IMR-90 (cell line): ENCODE results near the gene SCTR. TPM values are rescaled to one million over a fixed set of nuclear protein-coding genes. Genes with fewer than 3 reads are reported as not detected.

ENCODE experiments used
- ATAC-seq: fragments of 200-7000 bp; cut with Tn5 transposase; 2 replicates; pipeline ENCODE4 v1.9.1; 2020; ENCODE audit warnings: low read depth, mild to moderate bottlenecking, moderate library complexity
- BruUV-seq: library from RNA; stranded (reverse); fragments of 400-500 nt; replicated peaks from 2 replicates; lab custom pipeline; 2021; lab: Mats Ljungman, UMichigan
- CTCF ChIA-PET: fragments of 300-600 bp; formaldehyde crosslinking; extraction: SDS; loops from one replicate; lab custom pipeline; 2021; ENCODE audit warnings: antibody characterized with exemption; lab: Yijun Ruan, JAX
- POLR2A ChIA-PET: fragments of 300-600 bp; sonication (Branson Sonifier 250); formaldehyde crosslinking; loops from one replicate; lab custom pipeline; 2022; ENCODE audit warnings: antibody characterized with exemption; ENCODE audit not compliant: unreplicated experiment; lab: Charles Lee
- DNase-seq: peaks from one replicate; pipeline ENCODE4 v3.0.0; 2013
- H2AFZ ChIP-seq: replicated peaks from 2 replicates; pipeline ENCODE3; 2013; ENCODE audit warnings: low read length, mild to moderate bottlenecking; ENCODE audit not compliant: poor library complexity
- H2AK5ac ChIP-seq: 2 replicates; pipeline ENCODE4 v1.6.1; 2013; ENCODE audit warnings: low read depth, low read length, inconsistent platforms
- H2AK9ac ChIP-seq: replicated peaks from 2 replicates; pipeline ENCODE3; 2013; ENCODE audit warnings: mild to moderate bottlenecking, low read depth, low read length, moderate library complexity; ENCODE audit not compliant: poor library complexity
- H2BK120ac ChIP-seq: 2 replicates; pipeline ENCODE4 v1.6.1; 2013; ENCODE audit warnings: low read depth, low read length, inconsistent platforms
- H2BK15ac ChIP-seq: 3 replicates; pipeline ENCODE4 v1.6.1; 2013; ENCODE audit warnings: low read depth, low read length, inconsistent platforms
- H2BK20ac ChIP-seq: 2 replicates; pipeline ENCODE4 v1.6.1; 2013; ENCODE audit warnings: low read depth, mild to moderate bottlenecking, inconsistent platforms, low read length, moderate library complexity
- H2BK5ac ChIP-seq: 2 replicates; pipeline ENCODE4 v1.6.1; 2013; ENCODE audit warnings: mild to moderate bottlenecking, low read depth, low read length, inconsistent platforms; ENCODE audit not compliant: poor library complexity, severe bottlenecking
- H3K14ac ChIP-seq: replicated peaks from 2 replicates; pipeline ENCODE4 v1.6.1; 2013; ENCODE audit warnings: low read depth, low read length, inconsistent platforms
- H3K18ac ChIP-seq: 2 replicates; pipeline ENCODE4 v1.6.1; 2013; ENCODE audit warnings: low read depth, low read length, control low read depth
- H3K23ac ChIP-seq: 2 replicates; pipeline ENCODE4 v1.6.1; 2013; ENCODE audit warnings: low read depth, low read length, inconsistent platforms
- H3K27ac ChIP-seq: 2 replicates; pipeline ENCODE4 v1.5.1; 2013; ENCODE audit warnings: mild to moderate bottlenecking, control low read depth, low read length; ENCODE audit not compliant: insufficient read depth
- H3K27me3 ChIP-seq: 2 replicates; pipeline ENCODE4 v1.6.1; 2013; ENCODE audit warnings: low read length; ENCODE audit not compliant: control insufficient read depth, insufficient read depth
- H3K36me3 ChIP-seq: 2 replicates; pipeline ENCODE4 v1.6.1; 2013; ENCODE audit warnings: low read length, mixed read lengths; ENCODE audit not compliant: control insufficient read depth, insufficient read depth
- H3K4ac ChIP-seq: 2 replicates; pipeline ENCODE4 v1.6.1; 2013; ENCODE audit warnings: low read depth, low read length, inconsistent platforms
- H3K4me1 ChIP-seq: 2 replicates; pipeline ENCODE4 v1.6.1; 2013; ENCODE audit warnings: low read length, mixed read lengths; ENCODE audit not compliant: control insufficient read depth, insufficient read depth
- H3K4me2 ChIP-seq: 2 replicates; pipeline ENCODE4 v1.6.1; 2013; ENCODE audit warnings: low read depth, mild to moderate bottlenecking, control low read depth, low read length, moderate library complexity
- H3K4me3 ChIP-seq: 2 replicates; pipeline ENCODE4 v1.5.1; 2013; ENCODE audit warnings: low read depth, mild to moderate bottlenecking, control low read depth, low read length, moderate library complexity; ENCODE audit not compliant: insufficient read depth
- H3K56ac ChIP-seq: 2 replicates; pipeline ENCODE4 v1.6.1; 2013; ENCODE audit warnings: low read length, inconsistent platforms; ENCODE audit not compliant: insufficient read depth; ENCODE audit errors: extremely low read depth
- H3K79me1 ChIP-seq, 2 experiments: 2 replicates each; pipeline ENCODE4 v1.6.1; 2013; ENCODE audit warnings: low read length in 2 of 2, inconsistent platforms in 1 of 2, low read depth in 1 of 2
- H3K9ac ChIP-seq: 2 replicates; pipeline ENCODE4 v1.6.1; 2013; ENCODE audit warnings: low read depth, low read length, control low read depth
- H3K9me1 ChIP-seq: 2 replicates; pipeline ENCODE4 v1.6.1; 2013; ENCODE audit warnings: low read length, inconsistent platforms; ENCODE audit not compliant: insufficient read depth
- H3K9me3 ChIP-seq: 2 replicates; pipeline ENCODE4 v1.6.1; 2013; ENCODE audit warnings: low read length; ENCODE audit not compliant: control insufficient read depth, insufficient read depth
- H4K20me1 ChIP-seq: 2 replicates; pipeline ENCODE4 v1.6.1; 2013; ENCODE audit warnings: low read length, inconsistent platforms; ENCODE audit not compliant: insufficient read depth
- H4K5ac ChIP-seq: 2 replicates; pipeline ENCODE4 v1.6.1; 2013; ENCODE audit warnings: mild to moderate bottlenecking, low read depth, low read length, control low read depth
- H4K8ac ChIP-seq, 2 experiments: 2 replicates each; pipeline ENCODE4 v1.6.1; 2013; ENCODE audit warnings: low read depth in 2 of 2, low read length in 2 of 2, control low read depth in 1 of 2, inconsistent platforms in 1 of 2
- H4K91ac ChIP-seq: 2 replicates; pipeline ENCODE4 v1.6.1; 2013; ENCODE audit warnings: low read depth, low read length, inconsistent platforms; ENCODE audit not compliant: insufficient read depth
- CHD1 ChIP-seq: IDR thresholded peaks from 2 replicates; pipeline ENCODE4 v1.6.1; 2012; ENCODE audit warnings: low read depth, low read length, improper control_type of control experiment
- RCOR1 ChIP-seq: IDR thresholded peaks from 2 replicates; pipeline ENCODE4 v1.6.1; 2012; ENCODE audit warnings: mild to moderate bottlenecking, low read length, improper control_type of control experiment; ENCODE audit not compliant: insufficient replicate concordance
- RFX5 ChIP-seq: IDR thresholded peaks from 2 replicates; pipeline ENCODE4 v1.8.0; 2012; ENCODE audit warnings: low read depth, mild to moderate bottlenecking, low read length, moderate library complexity
- WGBS, 2 experiments: methylation state at CpG; one replicate each; pipeline versions ENCODE4 v1.1.5 to v1.1.7; 2013; ENCODE audit warnings: missing lambda C conversion rate in 2 of 2; ENCODE audit not compliant: insufficient read length in 1 of 2; ENCODE audit errors: extremely low coverage in 2 of 2; 5-methylcytosine and 5-hydroxymethylcytosine counted together
- dilution Hi-C: fragments of 300-500 bp; cut with HindIII; formaldehyde crosslinking; loops from one replicate; pipeline ENCODE4 v1.14.3; 2018; ENCODE audit warnings: low sequenced_read_pairs; ENCODE audit not compliant: unreplicated experiment
- in situ Hi-C: fragments of 300-500 bp; cut with MboI; formaldehyde crosslinking; loops from 3 replicates; pipeline ENCODE4 v1.14.3; 2019; ENCODE audit warnings: low sequenced_read_pairs, inconsistent platforms, mixed read lengths
- intact Hi-C: fragments of 100-400 bp; cut with micrococcal nuclease; formaldehyde crosslinking; loops from 2 replicates; pipeline ENCODE4 v1.10.0; 2022
- polyA plus RNA-seq, 3 experiments: library from polyadenylated mRNA; depleted of rRNA; stranded (reverse); fragments of >200 nt; gene quantifications; 2 replicates each; pipeline ENCODE4 v1.2.3, GENCODE V29; 2012; ENCODE audit warnings: low replicate concordance in 1 of 3
- total RNA-seq: library from RNA; depleted of rRNA; stranded (reverse); fragments of >200 nt; gene quantifications from 2 replicates; pipeline ENCODE4 v1.2.3, GENCODE V29; 2012

Gene SCTR
- total and polyA plus RNA-seq, 2 of the 4 experiments (the other 2 are of a cell fraction), result not detected

DNA sequence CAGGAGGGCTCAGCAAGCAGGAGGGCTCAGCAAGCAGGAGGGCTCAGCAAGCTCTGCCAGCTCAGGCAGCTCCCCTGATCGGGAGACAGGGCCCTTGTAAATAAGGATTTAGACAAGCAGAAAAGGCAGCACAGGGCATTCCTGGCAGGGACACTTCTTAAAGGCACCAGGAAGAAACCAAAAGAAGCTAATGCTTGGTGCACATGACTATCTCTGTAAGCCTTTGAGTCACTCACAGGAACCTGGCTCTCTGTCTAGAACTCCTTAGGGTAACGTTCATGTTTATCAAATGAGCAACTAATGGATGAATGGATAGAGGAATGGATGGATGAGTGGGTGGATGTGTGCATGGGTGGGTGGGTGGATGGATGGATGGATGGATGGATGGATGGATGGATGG, 64.2 kb downstream of the SCTR start:
- no peak overlapping the region for H3K27ac ChIP-seq
- H3K4me1 ChIP-seq, result no peaks in the 10 kb centered on the region
- H3K23ac ChIP-seq, result no peak overlapping the region
- BruUV-seq, result no TSS peak
- no peak overlapping the region for H3K4me2 ChIP-seq
- H2AK5ac ChIP-seq, result no peak overlapping the region
- dilution Hi-C loops (no loop called here), intact Hi-C loops (no loop called here), in situ Hi-C loops (no loop called here)
- no peak overlapping the region for H3K4ac ChIP-seq
- H3K9me3 ChIP-seq, result no peaks in the 10 kb centered on the region
- no peaks in the 10 kb centered on the region for H3K36me3 ChIP-seq
- ChIA-PET POLR2A (no interaction called here), CTCF (no interaction called here)
- DNase-seq, result no peak
- H3K56ac ChIP-seq, result no peak overlapping the region
- H3K18ac ChIP-seq, result no peak overlapping the region
- no peaks in the 10 kb centered on the region for H3K79me1 ChIP-seq
- H3K9me1 ChIP-seq, result no peaks in the 10 kb centered on the region
- H4K91ac ChIP-seq, result no peak overlapping the region
- no peak overlapping the region for H3K14ac ChIP-seq
- no peak for TF ChIP-seq CHD1
- no peak for TF ChIP-seq RCOR1
- no peak for TF ChIP-seq RFX5
- no peak overlapping the region for H2BK5ac ChIP-seq
- WGBS, 2 experiments, result 20% methylated on average over 2 of the region's 2 CpGs; no CpG with 5 or more reads in 1 of the 2 experiments
- H2AFZ ChIP-seq, result no peak overlapping the region
- no peak overlapping the region for H2BK20ac ChIP-seq
- H2AK9ac ChIP-seq, result no peak overlapping the region
- peaks cover 7% of the 10 kb centered on the region for H3K27me3 ChIP-seq
- H4K8ac ChIP-seq, result no peak overlapping the region
- ATAC-seq, result no peak
- H4K5ac ChIP-seq, result no peak overlapping the region
- H3K9ac ChIP-seq, result no peak overlapping the region
- H2BK120ac ChIP-seq, result no peak overlapping the region
- H3K4me3 ChIP-seq, result no peak overlapping the region
- no peaks in the 10 kb centered on the region for H4K20me1 ChIP-seq
- no peak overlapping the region for H2BK15ac ChIP-seq
